GM21825 (cell line): ENCODE measurements around the gene MYOM3.

ENCODE experiments used
- ATAC-seq: cut with Tn5 transposase; IDR thresholded peaks from one replicate; pipeline ENCODE4 v1.9.1; 2021; ENCODE audit warnings: mild to moderate bottlenecking, moderate library complexity; ENCODE audit not compliant: unreplicated experiment

Gene MYOM3

GRCh38 chr1:24139222-24139489 lies 27.2 kb upstream of the MYOM3 start:
- no peak for ATAC-seq

GRCh38 chr1:24138476-24139221 lies 26.7 kb upstream of the MYOM3 start:
- no peak for ATAC-seq

- no peak for ATAC-seq
Observed at GRCh38 chr1:24136956-24137539, 25.1 kb upstream of the MYOM3 start.

GRCh38 chr1:24134376-24134775 lies 22.4 kb upstream of the MYOM3 start:
- no peak for ATAC-seq

- no peak for ATAC-seq
Observed at GRCh38 chr1:24133819-24134218, 21.9 kb upstream of the MYOM3 start.

GRCh38 chr1:24130385-24130784 lies 18.4 kb upstream of the MYOM3 start:
- ATAC-seq: no peak

GRCh38 chr1:24127801-24128363 lies 15.9 kb upstream of the MYOM3 start:
- no peak for ATAC-seq

GRCh38 chr1:24127134-24127800 lies 15.3 kb upstream of the MYOM3 start:
- ATAC-seq: no peak

- no peak for ATAC-seq
Observed at GRCh38 chr1:24126672-24127023, 14.7 kb upstream of the MYOM3 start.

- no peak for ATAC-seq
Observed at GRCh38 chr1:24126018-24126671, 14.2 kb upstream of the MYOM3 start.

- no peak for ATAC-seq
Observed at GRCh38 chr1:24125456-24125855, 13.5 kb upstream of the MYOM3 start.

GRCh38 chr1:24124980-24125379 lies 13.0 kb upstream of the MYOM3 start:
- ATAC-seq: no peak

- no peak for ATAC-seq
Observed at GRCh38 chr1:24123611-24124010, 11.7 kb upstream of the MYOM3 start.

GRCh38 chr1:24122776-24123175 lies 10.8 kb upstream of the MYOM3 start:
- ATAC-seq: no peak

GRCh38 chr1:24121406-24121805 lies 9.5 kb upstream of the MYOM3 start:
- no peak for ATAC-seq

- ATAC-seq: no peak
Observed at GRCh38 chr1:24120965-24121364, 9.0 kb upstream of the MYOM3 start.

- ATAC-seq: no peak
Observed at GRCh38 chr1:24119859-24120756, 8.2 kb upstream of the MYOM3 start.

GRCh38 chr1:24119489-24119858 lies 7.5 kb upstream of the MYOM3 start:
- ATAC-seq: no peak

GRCh38 chr1:24118410-24119242 lies 6.7 kb upstream of the MYOM3 start:
- no peak for ATAC-seq
